Stimulated activated naive CD8-positive, alpha-beta T cell treated with anti-CD3 and anti-CD28 coated beads, Interleukin-15, Interleukin-2, amounts not matched to agents 100 U/mL and 50 U/mL, for 24 hours (primary cell): Measurements from ENCODE around the gene CERS1.

Experiments
- ATAC-seq: fragments of 150-1000 bp; cut with Tn5 transposase; one replicate; pipeline ENCODE4 v1.10.0; 2021
- DNase-seq: peaks from one replicate; pipeline ENCODE4 v3.0.0; 2021

Gene CERS1

DNA sequence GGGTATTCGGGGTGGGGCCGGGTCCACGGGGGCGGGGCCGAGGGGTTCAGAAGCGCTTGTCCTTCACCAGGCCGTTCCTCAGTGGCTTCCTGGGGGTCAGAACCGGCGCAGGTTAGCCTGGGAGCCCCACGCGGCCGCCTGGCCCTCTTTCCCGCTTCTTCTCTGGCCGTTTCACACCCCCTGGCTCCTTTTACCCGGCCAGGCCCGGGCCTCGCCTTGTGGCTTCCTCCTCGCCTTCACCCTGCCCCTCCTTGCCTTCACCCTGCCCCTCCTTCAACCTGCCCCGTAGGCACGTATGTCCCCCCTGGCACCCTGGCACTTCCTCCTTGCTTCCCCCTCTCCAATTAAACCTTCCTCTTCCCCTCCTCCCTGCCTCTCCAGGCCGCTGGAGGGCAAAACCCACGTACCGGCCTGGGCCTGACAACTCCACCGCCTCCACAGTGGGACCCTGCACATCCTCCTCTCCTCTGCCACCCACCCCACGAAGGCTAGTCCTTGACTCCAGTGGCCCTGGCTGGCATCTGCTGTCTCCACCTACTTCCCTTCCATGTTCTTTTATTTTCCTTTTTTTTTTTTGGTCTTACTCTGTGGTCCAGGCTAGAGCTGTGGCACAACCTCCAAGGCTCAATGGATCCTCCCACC lies 25.3 kb downstream of the CERS1 start:
- DNase-seq (no peak), ATAC-seq (no peak)

DNA sequence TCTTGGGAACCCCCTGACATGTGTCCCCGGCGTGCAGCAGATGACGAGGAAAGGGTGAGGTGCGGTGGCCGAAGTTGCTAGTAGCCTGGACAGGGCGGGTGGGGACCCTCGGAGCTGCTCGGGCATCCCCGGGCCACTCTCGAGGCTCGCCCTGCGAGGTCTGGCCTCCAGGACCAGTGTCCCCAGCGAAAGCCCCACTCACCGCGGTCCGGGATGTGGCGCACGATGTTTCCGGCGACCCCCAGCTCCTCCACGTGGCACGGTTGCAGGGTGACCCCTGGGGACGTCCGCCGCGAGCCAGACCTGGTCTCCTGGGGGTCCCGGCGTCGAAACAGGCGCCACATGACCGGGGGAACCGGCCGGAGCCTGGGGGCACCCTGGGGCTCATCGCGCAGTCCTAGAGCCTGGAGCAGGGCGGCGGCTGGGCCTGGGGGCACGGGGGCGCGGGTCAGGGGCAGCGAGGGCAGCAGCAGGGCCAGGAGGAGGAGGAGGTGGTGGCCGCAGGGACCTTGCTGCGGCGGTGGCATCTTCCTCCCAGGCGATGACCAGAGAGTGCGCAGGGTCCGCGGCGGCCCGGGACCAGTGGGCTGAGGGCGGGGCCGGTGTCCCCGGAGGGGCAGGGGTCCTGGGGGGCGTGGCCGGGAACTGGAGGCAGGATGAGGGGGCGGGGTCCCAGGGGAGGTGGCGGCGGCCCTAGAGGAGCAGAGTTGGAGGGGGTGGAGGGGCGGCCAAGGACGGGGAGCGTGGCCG lies 26.0 kb downstream of the CERS1 start:
- ATAC-seq (no peak), DNase-seq (no peak)

DNA sequence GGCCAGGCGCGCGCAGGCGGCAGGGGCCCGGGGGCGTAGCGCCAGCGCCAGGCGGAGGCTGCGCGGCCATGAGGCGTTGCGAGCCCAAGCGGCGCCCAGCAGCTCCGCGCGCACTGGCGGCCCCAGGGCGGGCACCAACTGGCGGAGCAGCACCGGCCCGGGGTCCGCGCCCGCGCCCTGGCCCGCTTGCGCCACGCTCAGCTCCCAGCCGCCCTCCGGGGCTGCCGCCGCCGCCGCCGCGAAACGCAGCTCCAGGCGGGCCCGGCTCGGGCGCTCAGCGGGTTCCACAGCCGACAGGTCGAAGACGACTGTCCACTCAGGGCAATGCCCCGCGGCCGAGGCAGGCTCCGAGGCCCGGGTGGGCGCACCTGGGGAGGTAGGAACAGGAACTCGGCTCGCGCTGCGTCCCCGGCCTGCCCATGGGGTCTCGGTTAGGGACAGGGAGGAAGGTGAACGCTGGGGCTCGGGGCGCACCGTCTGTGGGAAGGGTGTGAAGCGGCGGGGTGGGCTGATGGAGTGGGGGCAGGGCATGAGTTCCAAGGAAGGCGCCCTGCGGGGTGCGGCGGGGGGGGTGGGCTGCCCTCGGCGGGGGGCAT lies 26.8 kb downstream of the CERS1 start:
- no peak for ATAC-seq
- DNase-seq: no peak

DNA sequence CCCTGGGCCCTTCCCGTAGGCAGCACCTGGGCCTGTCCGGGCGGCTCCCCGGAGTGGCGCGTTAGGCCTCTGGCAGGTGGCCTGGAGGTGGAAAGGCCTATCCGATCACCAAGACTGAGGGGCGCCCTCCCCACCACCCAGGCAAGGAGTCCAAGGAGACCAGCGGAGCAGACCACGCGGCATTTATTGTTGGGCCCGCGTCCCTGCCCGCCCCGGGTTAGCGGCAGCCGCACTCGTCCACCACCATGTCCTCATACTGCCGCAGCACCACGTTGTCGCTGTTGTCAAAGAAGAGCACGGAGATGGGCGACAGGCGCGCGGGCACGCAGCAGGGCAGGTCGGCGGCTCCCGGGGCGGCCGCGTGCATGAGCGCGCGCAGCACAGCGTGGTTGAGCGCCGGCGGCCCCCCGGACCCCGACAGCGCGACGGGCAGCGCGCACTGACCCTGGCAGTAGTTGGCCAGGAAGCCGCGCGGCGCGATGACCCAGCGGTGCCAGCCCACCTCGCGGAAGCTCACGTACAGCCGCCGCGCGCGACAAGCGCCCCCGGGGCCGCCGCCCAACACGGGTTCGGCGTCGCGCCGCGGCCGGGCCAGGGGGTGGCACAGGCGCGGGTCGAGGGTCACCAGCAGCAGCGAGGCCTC lies 27.5 kb downstream of the CERS1 start:
- ATAC-seq (no peak), DNase-seq (no peak)

DNA sequence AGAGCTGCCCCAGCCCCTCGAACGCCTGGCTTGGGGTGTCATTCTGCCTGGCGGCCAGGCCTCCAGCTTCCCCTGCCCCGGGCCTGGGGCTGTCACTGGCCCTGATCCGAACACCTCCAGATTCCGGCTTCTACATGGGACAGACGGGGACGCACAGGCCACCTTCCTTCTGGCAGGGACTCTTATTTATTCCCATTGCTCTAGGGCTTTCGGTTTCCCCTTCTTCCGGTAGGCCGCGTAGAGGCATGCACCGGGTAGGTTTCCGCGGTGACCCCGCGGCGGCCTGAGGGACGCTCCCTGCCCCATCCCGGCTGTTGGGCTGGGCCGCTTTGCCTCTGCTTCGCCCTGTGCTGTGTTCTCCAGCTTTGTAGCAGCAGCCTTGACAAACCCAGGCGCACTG lies 28.2 kb downstream of the CERS1 start:
- DNase-seq (no peak), ATAC-seq (no peak)

DNA sequence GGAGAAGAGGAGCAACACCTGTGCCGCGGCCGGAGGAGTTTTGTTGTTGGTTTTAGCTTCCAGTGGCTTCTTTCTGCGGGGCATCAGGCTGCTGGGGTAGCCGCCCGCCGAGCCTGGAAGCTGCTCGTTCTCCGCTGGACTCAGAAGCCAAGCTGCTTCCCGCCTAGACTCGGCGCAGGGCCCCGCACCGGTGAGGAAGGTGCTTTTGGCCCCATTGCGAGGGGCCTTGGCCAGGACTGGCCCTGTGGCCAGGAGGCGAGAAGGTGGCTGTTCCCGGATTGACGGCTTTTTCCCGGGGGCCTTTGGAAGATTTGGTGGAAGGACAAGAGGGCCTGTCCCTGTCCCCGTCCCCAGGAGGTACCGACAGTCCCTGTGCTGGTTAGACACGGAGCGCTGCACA lies 28.8 kb downstream of the CERS1 start:
- DNase-seq: no peak
- no peak for ATAC-seq

DNA sequence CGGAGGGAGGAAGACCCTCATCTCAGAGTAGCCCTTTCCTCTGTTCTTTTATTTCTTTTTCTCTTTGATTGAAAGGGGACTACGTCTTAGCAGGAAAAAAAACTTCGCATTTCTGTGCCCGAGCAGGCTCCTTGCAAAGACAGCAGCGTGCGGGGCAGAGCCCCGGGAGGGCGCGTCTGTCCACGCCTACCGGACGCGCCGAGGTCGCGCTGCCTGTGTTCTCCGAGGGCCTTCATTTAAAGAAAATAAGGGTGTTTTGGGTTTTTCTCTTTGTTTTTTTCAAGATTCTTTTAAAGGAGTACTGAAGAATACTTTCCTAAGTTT lies 29.2 kb downstream of the CERS1 start:
- ATAC-seq: no peak
- DNase-seq: no peak

DNA sequence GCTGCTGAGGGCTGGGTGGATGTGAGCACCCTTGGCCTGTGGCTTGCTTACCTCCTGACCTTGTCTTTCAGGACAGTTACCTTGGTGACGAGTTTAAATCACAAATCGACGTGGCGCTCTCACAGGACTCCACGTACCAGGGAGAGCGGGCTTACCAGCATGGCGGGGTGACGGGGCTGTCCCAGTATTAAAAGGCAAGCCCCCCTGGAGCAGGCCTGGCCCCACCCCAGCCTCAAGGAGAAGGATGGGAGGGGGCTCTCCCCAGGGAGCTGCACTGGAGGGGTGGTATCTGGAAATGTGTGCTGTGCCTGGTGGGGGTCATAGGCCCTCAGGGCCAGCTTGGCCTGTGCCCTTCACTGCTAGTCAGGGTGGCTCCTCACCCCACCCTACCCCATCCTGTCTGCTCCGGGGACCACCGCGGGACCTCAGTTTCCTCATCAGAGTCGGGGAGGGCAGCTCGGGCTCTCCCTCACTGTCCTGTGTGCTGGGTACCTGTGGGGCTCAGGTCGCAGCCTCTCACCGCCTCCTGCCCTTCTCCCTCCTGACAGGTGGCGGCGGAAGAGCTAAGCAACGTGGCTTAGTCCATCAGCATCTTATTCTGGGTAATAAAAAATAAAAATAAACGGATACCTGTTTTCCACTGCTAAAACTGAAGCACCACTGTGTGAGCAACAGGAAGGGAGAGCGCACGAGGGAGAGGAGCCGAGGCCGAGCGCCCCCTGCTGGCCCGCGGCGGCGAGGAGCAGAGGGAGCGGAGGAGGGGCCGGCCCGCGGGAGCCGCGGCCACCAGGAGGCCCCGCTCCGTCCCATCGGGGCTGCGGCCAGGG lies 29.8 kb downstream of the CERS1 start:
- ATAC-seq (peak; percentile 82), DNase-seq (peak; percentile 79)

DNA sequence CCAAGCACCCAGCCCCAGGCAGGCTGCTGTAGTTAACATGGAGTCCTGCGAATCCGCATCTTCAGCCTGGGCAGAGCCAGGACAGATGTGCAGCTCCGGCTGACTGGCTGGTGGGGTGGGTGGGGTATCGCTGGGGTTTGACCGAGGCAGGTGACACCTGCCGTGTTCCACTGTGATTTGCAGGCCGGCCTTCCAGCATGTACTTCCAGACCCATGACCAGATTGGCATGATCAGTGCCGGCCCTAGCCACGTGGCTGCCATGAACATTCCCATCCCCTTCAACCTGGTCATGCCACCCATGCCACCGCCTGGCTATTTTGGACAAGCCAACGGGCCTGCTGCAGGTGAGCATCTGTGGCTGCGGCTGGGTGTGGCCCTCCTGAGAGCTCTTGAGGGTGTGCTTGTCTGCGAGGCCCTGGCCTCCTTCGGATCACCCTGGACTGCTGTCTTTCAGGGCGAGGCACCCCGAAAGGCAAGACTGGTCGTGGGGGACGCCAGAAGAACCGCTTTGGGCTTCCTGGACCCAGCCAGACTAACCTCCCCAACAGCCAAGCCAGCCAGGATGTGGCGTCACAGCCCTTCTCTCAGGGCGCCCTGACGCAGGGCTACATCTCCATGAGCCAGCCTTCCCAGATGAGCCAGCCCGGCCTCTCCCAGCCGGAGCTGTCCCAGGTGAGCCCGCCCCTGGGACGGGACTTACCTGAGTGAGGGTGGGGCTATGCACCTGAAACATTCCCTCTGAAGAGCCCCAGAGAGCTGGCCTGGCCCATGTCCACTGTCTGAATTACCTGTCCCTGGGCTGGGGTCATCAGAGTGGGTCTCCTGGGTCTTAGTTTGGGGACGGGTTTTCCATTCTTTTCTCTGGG lies 30.6 kb downstream of the CERS1 start:
- DNase-seq (no peak), ATAC-seq (no peak)

DNA sequence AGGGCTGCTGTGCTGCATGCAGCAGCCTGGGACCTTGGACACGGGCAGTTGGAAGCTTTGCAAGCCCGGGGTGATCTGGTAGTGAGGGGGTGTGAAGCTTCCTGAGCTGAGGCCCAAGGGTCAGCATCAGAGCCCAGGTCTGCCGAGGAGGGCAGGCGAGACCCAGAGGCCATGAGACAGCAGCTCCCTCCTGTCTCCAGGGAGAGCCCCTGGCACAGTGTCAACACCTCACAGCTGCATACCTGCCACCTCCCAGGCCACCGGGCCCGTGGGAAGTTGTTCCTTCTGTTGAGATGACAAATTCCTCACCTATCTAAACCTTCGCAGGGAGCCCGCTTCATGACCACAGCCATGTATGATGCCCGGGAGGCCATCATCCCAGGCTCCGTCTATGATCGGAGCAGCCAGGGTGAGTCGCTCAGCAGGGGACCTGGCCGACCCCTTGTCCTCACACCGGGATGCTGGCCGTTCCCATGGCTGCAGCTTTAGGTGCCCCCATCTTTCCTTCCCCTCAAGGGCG lies 32.1 kb downstream of the CERS1 start:
- no peak for ATAC-seq
- no peak for DNase-seq

DNA sequence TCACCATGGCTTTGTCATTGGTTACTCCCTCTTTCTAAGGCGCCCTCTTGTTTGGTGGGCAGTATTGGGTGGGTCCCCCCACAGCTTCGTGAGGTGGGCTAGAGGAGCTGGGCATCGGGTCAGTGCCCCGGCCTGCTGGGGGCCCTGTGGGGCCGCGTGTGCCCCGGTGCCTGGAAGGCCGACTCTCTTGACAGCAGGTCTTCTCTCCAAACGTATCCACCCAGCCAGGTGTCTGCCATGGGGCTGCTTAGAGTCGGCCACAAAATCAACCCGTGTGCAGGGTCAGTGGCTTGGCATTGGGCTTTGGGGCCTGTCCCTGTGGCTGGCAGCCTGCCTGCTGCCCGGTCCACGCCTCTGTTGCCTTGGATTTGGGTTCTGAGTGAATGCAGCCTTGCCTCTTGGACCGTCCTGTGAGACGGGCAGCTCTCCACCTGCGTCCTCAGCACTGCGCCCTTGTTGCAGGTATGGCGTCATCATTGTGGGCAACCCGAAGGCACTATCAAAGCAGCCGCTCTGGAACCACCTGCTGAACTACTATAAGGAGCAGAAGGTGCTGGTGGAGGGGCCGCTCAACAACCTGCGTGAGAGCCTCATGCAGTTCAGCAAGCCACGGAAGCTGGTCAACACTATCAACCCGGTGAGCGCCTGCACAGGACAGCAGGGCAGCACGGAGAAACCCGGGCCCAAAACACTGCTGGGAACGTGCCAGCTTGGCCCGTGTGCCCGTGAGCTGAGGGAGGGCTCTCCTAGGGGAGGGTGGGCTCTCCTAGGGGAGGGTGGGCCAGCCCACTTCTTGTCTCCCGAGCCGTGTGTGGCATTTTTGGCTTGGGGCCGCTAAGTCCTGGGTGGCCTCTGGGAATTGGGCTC lies 32.7 kb downstream of the CERS1 start:
- DNase-seq: no peak
- no peak for ATAC-seq

DNA sequence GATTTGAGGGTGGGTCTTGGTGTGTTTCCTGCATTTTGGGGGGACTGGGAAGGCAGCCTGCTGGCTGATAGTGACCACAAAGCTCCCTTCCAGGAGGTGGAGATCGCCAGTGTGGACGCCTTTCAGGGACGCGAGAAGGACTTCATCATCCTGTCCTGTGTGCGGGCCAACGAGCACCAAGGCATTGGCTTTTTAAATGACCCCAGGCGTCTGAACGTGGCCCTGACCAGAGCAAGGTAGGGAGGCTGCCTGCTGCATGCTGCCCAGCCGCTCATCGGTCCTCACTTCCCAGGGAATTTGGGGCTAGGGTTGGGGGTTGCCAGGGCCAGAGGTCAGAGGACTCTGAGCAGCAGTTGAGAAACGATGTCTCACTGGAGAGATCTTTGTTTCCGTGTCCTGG lies 34.0 kb downstream of the CERS1 start:
- ATAC-seq (no peak), DNase-seq (no peak)

DNA sequence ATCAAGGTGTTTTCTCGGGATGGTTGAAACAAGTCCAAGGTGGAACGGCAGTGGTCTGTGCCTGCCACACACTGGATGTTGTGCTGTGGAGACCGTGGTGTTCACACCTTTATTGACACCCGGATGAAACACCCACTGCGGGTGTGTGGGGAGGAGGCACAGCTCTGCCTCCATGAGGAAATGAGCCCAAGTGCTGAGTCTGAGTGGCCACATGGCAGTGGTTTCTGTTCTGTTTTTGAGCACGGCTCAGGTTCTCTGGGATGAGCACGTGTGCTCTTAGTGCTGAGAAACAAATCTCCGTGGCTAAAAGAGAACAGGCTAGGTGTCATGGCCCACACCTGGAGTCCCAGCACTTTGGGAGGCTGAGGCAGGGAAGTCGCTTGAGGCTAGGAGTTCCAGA lies 34.7 kb downstream of the CERS1 start:
- DNase-seq: no peak
- no peak for ATAC-seq

DNA sequence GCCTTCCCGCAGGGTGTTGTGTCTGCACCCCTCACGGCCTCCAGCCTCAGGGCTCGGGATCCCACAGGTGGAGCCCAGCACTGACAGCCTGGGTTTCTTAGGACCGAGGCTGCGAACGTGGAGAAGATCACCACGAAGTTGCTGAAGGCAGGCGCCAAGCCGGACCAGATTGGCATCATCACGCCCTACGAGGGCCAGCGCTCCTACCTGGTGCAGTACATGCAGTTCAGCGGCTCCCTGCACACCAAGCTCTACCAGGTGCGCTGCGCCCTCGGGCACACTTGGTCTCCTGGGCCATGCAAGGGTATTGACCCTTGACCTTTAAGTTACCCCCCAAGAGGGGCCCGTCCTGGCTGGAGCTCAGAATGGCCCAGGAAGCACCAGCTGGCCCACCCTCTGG lies 35.2 kb downstream of the CERS1 start:
- no peak for DNase-seq
- no peak for ATAC-seq

DNA sequence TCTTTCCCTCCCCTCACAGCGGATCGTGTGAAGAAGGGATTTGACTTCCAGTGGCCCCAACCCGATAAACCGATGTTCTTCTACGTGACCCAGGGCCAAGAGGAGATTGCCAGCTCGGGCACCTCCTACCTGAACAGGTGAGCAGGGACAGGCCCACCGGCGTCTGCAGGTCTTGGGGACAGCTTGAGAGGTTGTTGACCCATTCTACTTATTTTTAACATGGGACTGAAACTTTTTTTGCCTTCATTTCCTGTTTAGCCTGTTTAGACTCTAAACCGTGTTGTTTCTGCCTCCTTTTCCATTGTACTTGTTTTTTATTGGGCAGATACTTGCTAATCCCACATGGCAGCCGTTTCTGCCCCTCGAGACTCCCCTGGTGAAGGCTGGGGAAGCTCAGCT lies 35.7 kb downstream of the CERS1 start:
- no peak for DNase-seq
- no peak for ATAC-seq

DNA sequence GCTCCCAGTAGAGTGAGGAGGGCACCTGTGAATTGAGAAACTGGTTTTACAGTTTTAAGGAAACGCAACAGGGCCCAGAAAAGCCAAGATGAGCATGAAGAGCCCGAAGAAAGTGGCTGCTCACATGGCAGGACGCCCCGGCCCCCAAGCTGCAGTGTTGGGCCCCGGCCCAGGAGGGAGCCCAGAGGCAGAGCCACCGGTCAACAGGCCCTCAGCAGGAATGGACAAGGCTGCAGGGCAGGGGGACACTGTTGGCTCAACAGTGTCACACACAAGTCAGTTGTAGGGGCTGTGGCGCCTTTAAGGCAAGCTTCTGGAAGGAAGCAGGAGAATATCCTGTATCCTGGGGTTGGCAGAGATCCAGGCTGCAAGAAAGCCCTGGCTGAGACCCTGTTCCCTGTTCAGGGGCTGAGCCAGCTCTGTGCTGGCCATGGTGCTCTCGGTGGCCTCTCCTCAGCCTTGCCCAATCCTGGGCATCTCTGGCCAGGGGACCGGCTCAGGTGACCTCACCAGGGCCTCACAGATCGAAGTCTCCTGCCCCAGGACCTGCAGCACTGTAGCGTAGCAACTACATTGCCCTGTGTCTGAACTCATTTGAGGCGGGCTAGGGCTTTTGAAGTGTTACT lies 36.2 kb downstream of the CERS1 start:
- DNase-seq: no peak
- no peak for ATAC-seq

DNA sequence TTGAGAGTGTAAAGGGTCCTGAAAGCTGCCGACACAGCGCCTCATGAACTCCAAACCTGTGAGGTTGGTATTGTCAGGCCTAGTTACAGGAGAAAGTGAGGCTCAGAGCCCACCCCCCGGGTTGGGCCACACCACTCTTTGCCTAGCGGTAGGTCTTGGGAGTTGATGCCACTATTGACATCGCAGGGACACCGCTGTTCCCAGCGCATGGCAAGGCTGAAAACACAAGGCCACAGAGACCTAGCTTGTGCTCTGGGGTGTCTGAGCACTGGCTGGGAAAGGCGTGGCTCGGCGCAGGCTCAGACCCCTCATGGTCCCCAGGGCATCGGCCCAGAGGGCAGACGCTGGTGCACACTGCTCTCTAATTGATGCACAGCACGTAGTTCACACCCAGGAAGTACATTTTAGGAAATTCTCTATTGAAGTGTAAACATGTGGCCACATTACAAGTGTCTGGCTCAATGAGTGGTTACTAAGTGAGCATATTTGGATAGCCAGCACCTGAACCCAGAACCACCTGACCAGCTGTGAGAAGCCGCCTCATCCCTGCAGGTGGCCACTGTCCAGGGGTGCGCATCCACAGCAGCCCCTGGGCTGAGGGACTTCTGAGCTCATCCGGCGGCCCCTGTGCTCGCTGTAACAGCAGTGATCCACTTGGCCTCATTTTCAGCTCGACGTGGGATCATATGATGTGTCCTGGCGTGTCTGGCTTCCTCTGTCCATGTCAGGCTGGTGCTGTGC lies 36.9 kb downstream of the CERS1 start:
- ATAC-seq: no peak
- no peak for DNase-seq

DNA sequence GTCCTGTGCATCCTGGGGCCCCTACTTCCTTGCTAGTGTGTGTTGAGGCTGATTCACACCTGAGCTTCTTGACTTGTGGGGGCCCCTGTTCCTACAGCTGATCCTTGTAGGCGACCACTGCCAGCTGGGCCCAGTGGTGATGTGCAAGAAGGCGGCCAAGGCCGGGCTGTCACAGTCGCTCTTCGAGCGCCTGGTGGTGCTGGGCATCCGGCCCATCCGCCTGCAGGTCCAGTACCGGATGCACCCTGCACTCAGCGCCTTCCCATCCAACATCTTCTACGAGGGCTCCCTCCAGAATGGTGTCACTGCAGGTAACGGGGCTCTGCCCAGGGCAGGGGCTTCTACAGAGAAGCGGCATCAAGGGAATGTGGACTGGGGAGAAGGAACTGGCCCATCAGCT lies 38.7 kb downstream of the CERS1 start:
- no peak for ATAC-seq
- no peak for DNase-seq
